K562 (cell line): Measurements from ENCODE around the gene SENP3. TPM values are rescaled to one million over a fixed set of nuclear protein-coding genes. Genes with fewer than 3 reads are reported as not detected.

Experiments used
- ARID2 ChIP-seq: fragments of 450-650 bp; IDR thresholded peaks from 2 replicates; pipeline ENCODE4 v1.6.1; 2017; ENCODE audit warnings: antibody characterized with exemption, mild to moderate bottlenecking
- BACH1 ChIP-seq: fragments of 200-800 bp; sonication (Bioruptor generic); IDR thresholded peaks from 2 replicates; pipeline ENCODE4 v1.6.1; 2016; ENCODE audit warnings: missing genetic modification characterization, missing compliant biosample characterization
- C11orf30 ChIP-seq: fragments of 450-650 bp; IDR thresholded peaks from 2 replicates; pipeline ENCODE4 v1.6.1; 2016; ENCODE audit warnings: low read depth, mild to moderate bottlenecking
- CHD7 ChIP-seq: fragments of 200-600 bp; sonication (generic); IDR thresholded peaks from one replicate; pipeline ENCODE4 v1.6.1; 2012; ENCODE audit warnings: mild to moderate bottlenecking, low read depth, low read length, inconsistent platforms
- FIP1L1 ChIP-seq: fragments of 200-400 bp; formaldehyde crosslinking; IDR thresholded peaks from 2 replicates; pipeline ENCODE4 v1.6.1; 2018; ENCODE audit warnings: mild to moderate bottlenecking, low read depth, low read length; ENCODE audit not compliant: poor library complexity, severe bottlenecking
- FOXA3 ChIP-seq, 2 experiments: fragments of 450-650 bp in 1 of 2; sonication (generic) in 1 of 2; formaldehyde crosslinking; IDR thresholded peaks in 1 of 2; conservative IDR thresholded peaks in 1 of 2; 2 replicates each; pipeline versions ENCODE4 v1.4.0 to v1.8.0; 2020 to 2022; ENCODE audit warnings: mild to moderate bottlenecking in 2 of 2, missing genetic modification reagents in 1 of 2
- HMG20B ChIP-seq: fragments of 250-450 bp; sonication (Bioruptor Pico); IDR thresholded peaks from 2 replicates; pipeline ENCODE4 v1.5.0; 2021; ENCODE audit warnings: mild to moderate bottlenecking
- NCOA2 ChIP-seq, 2 experiments: fragments of 450-650 bp; IDR thresholded peaks; 2 replicates each; pipeline ENCODE4 v1.6.1; 2018; ENCODE audit warnings: mild to moderate bottlenecking in 2 of 2, moderate library complexity in 1 of 2; ENCODE audit not compliant: partially characterized antibody in 2 of 2
- NCOA4 ChIP-seq: fragments of 450-650 bp; IDR thresholded peaks from 2 replicates; pipeline ENCODE4 v1.6.1; 2018; ENCODE audit warnings: mild to moderate bottlenecking; ENCODE audit not compliant: partially characterized antibody
- PRMT5 ChIP-seq: sonication (generic); formaldehyde crosslinking; IDR thresholded peaks from 2 replicates; pipeline ENCODE4 v1.5.0; 2020; ENCODE audit warnings: missing genetic modification reagents
- TRIM24 ChIP-seq, 2 experiments: fragments of 450-650 bp; IDR thresholded peaks; 2 replicates each; pipeline ENCODE4 v1.6.1; 2016
- ZFX ChIP-seq: sonication (generic); formaldehyde crosslinking; IDR thresholded peaks from 2 replicates; pipeline ENCODE4 v1.8.0; 2022; ENCODE audit warnings: mild to moderate bottlenecking, missing genetic modification reagents, moderate library complexity
- ZNF143 ChIP-seq: sonication (generic); formaldehyde crosslinking; IDR thresholded peaks from 2 replicates; pipeline ENCODE4 v1.9.0; 2022; ENCODE audit warnings: mild to moderate bottlenecking, missing genetic modification reagents
- ZNF561 ChIP-seq: fragments of 450-650 bp; formaldehyde crosslinking; conservative IDR thresholded peaks from 2 replicates; pipeline ENCODE4 v1.4.0; 2020; ENCODE audit warnings: mild to moderate bottlenecking, moderate library complexity
- ZNF76 ChIP-seq: fragments of 250-450 bp; sonication (Bioruptor Pico); IDR thresholded peaks from 2 replicates; pipeline ENCODE4 v1.4.0; 2020; ENCODE audit warnings: mild to moderate bottlenecking, moderate library complexity, borderline replicate concordance
- polyA plus RNA-seq, 8 experiments: library from polyadenylated mRNA; depleted of rRNA in 4 of 8; stranded (reverse) in 5 of 8; unstranded in 3 of 8; fragments of >200 nt; fragmentation: Nextera tagmentation in 2 of 8; fragmentation: Illumina TruSeq in 1 of 8; extraction: Ambion mirVana in 2 of 8; extraction: Trizol in 1 of 8; gene quantifications; 2 replicates each; pipeline versions ENCODE4 v1.2.1 to v1.2.3, GENCODE V29; 2011 to 2014; ENCODE audit warnings: inconsistent platforms in 1 of 8, missing spikeins in 1 of 8
- total RNA-seq, 7 experiments: library from RNA; depleted of rRNA in 6 of 7; stranded (reverse); fragments of >200 nt in 6 of 7; fragmentation: Illumina TruSeq in 2 of 7; extraction: Trizol in 2 of 7; gene quantifications; 2 replicates each; pipeline versions ENCODE4 v1.2.1 to v1.2.3, GENCODE V29; 2011 to 2021; ENCODE audit warnings: low replicate concordance in 1 of 7
- TF ChIP-seq, protein P1 (sequence below): fragments of 450-650 bp; formaldehyde crosslinking; IDR thresholded peaks from 2 replicates; pipeline ENCODE4 v1.4.0; 2022; ENCODE audit warnings: missing genetic modification characterization

Gene SENP3
- total and polyA plus RNA-seq, 9 of the 15 experiments (the other 6 are each of a cell fraction or from before 2014, with no cell fraction given): 0.63 to 102 (median 78.8) TPM

GRCh38 chr17:7579001-7579833 lies 17.5 kb downstream of the SENP3 start, which contains the start of gene CD68 (continued):
- TF ChIP-seq CHD7 (peak; percentile 48), NCOA4 (no peak), ZNF143 (CRISPR knock-in tag) (no peak), HMG20B (CRISPR knock-in tag) (no peak), ZNF561 (CRISPR knock-in tag) (peak; percentile 38; the same call in 1 of the 2 replicates), TRIM24 (IDR thresholded peaks at IDR 0.05) (0 out of 4 replicates have a peak, but pooled peaks of 1 of the 2 experiments have one; percentile 15), C11orf30 (peak; percentile 17; the same call in 1 of the 2 replicates), PRMT5 (CRISPR knock-in tag) (no peak), FOXA3 (CRISPR knock-in tag; conservative IDR thresholded peaks at IDR 0.05 in 1 of 2, IDR thresholded peaks at IDR 0.05 in 1 of 2) (peak; percentile 46 to 82; a peak in 3 of 4 replicates), FIP1L1 (peak; percentile 26), ZNF76 (no peak), ZFX (CRISPR knock-in tag) (no peak), ARID2 (no peak), BACH1 (no peak), NCOA2 (IDR thresholded peaks at IDR 0.05; ENCODE audit: partially characterized antibody in 2 of 2) (no peak)
- TF ChIP-seq, protein P1, sequence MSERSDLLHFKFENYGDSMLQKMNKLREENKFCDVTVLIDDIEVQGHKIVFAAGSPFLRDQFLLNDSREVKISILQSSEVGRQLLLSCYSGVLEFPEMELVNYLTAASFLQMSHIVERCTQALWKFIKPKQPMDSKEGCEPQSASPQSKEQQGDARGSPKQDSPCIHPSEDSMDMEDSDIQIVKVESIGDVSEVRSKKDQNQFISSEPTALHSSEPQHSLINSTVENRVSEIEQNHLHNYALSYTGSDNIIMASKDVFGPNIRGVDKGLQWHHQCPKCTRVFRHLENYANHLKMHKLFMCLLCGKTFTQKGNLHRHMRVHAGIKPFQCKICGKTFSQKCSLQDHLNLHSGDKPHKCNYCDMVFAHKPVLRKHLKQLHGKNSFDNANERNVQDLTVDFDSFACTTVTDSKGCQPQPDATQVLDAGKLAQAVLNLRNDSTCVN: no peak
